Measurements from ENCODE around the gene UNC45B.

- no peak for TF ChIP-seq EP300 (IDR thresholded peaks at IDR 0.05; ENCODE audit: borderline replicate concordance in 1 of 2, low read depth in 1 of 2, low read length in 1 of 2)
- TF ChIP-seq REST (IDR thresholded peaks at IDR 0.05; ENCODE audit: low read depth, low read length): no peak
- TF ChIP-seq YY1 (IDR thresholded peaks at IDR 0.05; ENCODE audit: low read depth): no peak
- TF ChIP-seq SMC3 (IDR thresholded peaks at IDR 0.05; ENCODE audit: low read depth, low read length): no peak
Measured at GRCh38 chr17:35192708-35193107, 45.1 kb downstream of the UNC45B start.
